Endodermal cell (in vitro differentiated cells): ENCODE data around the gene ARHGDIG. TPM values are rescaled to one million over a fixed set of nuclear protein-coding genes. Genes with fewer than 3 reads are reported as not detected.
"Not testable (repeated sequence)": the region's sequence is repeated elsewhere in the genome, so short reads cannot be mapped to it uniquely, and the experiment has no call there.

ENCODE experiments used
- DNase-seq: peaks from one replicate; pipeline ENCODE4 v3.0.0-alpha.2; 2017
- H3K27ac ChIP-seq: 2 replicates; pipeline ENCODE4 v1.5.1; 2013; ENCODE audit warnings: mild to moderate bottlenecking, low read depth, low read length, moderate library complexity
- H3K27me3 ChIP-seq: 2 replicates; pipeline ENCODE4 v1.6.1; 2013; ENCODE audit warnings: mild to moderate bottlenecking, low read length, moderate library complexity; ENCODE audit not compliant: insufficient read depth, control insufficient read depth, poor library complexity, severe bottlenecking
- H3K36me3 ChIP-seq: 2 replicates; pipeline ENCODE4 v1.7.0; 2013; ENCODE audit warnings: mild to moderate bottlenecking, low read length, moderate library complexity; ENCODE audit not compliant: control insufficient read depth, insufficient read depth
- H3K4me1 ChIP-seq: one replicate; pipeline ENCODE4 v1.7.0; 2013; ENCODE audit warnings: low read length; ENCODE audit not compliant: control insufficient read depth, insufficient read depth
- H3K4me3 ChIP-seq: 2 replicates; pipeline ENCODE4 v1.5.1; 2013; ENCODE audit warnings: mild to moderate bottlenecking, low read length, moderate library complexity
- H3K9ac ChIP-seq: 2 replicates; pipeline ENCODE4 v1.6.1; 2013; ENCODE audit warnings: mild to moderate bottlenecking, low read length, moderate library complexity; ENCODE audit not compliant: poor library complexity, severe bottlenecking; ENCODE audit errors: extremely low read depth
- H3K9me3 ChIP-seq: 2 replicates; pipeline ENCODE4 v1.6.1; 2013; ENCODE audit warnings: mild to moderate bottlenecking, low read length, moderate library complexity; ENCODE audit not compliant: control insufficient read depth
- H3K27ac Mint-ChIP-seq: 2 replicates; pipeline ENCODE4 v1.8.0; 2020; ENCODE audit warnings: mixed read lengths
- H3K27me3 Mint-ChIP-seq: 2 replicates; pipeline ENCODE4 v1.8.0; 2021; ENCODE audit warnings: mild to moderate bottlenecking, mixed read lengths; ENCODE audit not compliant: insufficient read depth
- H3K36me3 Mint-ChIP-seq: 2 replicates; pipeline ENCODE4 v1.8.0; 2020; ENCODE audit warnings: low read depth, mixed read lengths
- H3K4me1 Mint-ChIP-seq: 2 replicates; pipeline ENCODE4 v1.8.0; 2020; ENCODE audit warnings: mixed read lengths
- H3K4me3 Mint-ChIP-seq: 2 replicates; pipeline ENCODE4 v1.8.0; 2020; ENCODE audit warnings: mild to moderate bottlenecking, moderate library complexity, mixed read lengths
- H3K9me3 Mint-ChIP-seq: 2 replicates; pipeline ENCODE4 v1.8.0; 2020; ENCODE audit warnings: mild to moderate bottlenecking, mixed read lengths
- CTCF ChIP-seq: fragments of 200-600 bp; sonication (generic); conservative IDR thresholded peaks from 2 replicates; pipeline ENCODE4 v1.5.0; 2021; ENCODE audit warnings: antibody characterized with exemption, mild to moderate bottlenecking
- WGBS, 2 experiments: methylation state at CpG; one replicate each; pipeline versions ENCODE4 v1.1.5 to v1.1.7; 2013; ENCODE audit warnings: missing lambda C conversion rate in 2 of 2, mixed read lengths in 1 of 2; ENCODE audit not compliant: insufficient coverage in 1 of 2, insufficient read length in 1 of 2; 5-methylcytosine and 5-hydroxymethylcytosine counted together
- total RNA-seq, 2 donors: library from RNA; stranded (reverse); fragmentation: NEBNext Ultra II Directional in 1 of 2; extraction: Animal tissue kit (Norgen Biotek cat#: 25700) in 1 of 2; gene quantifications; 2 replicates in 1 of 2; 3 replicates in 1 of 2; pipeline ENCODE4 v1.2.1, GENCODE V29; 2021

Gene ARHGDIG
- total RNA-seq, 2 donors from 2014 or later: 6.8 to 19.2 TPM

GRCh38 chr16:254461-254860 is 25.9 kb upstream of the ARHGDIG start:
- H3K9ac ChIP-seq: no peak overlapping the region
- no peak overlapping the region for H3K4me3 ChIP-seq
- Mint-ChIP-seq H3K27ac (no peak overlapping the region), H3K9me3 (no peaks in the 10 kb centered on the region), H3K4me1 (peaks cover 10% of the 10 kb centered on the region), H3K4me3 (no peak overlapping the region), H3K36me3 (peaks cover 59% of the 10 kb centered on the region), H3K27me3 (no peaks in the 10 kb centered on the region)
- no peak for DNase-seq
- H3K36me3 ChIP-seq: peaks cover 34% of the 10 kb centered on the region
- no peaks in the 10 kb centered on the region for H3K9me3 ChIP-seq
- WGBS, 2 experiments: 93 to 95% methylated on average over 25 of the region's 25 CpGs
- H3K4me1 ChIP-seq: no peaks in the 10 kb centered on the region
- no peak for TF ChIP-seq CTCF
- H3K27ac ChIP-seq: no peak overlapping the region
- no peaks in the 10 kb centered on the region for H3K27me3 ChIP-seq

- Histone ChIP-seq H3K4me3 (no peak overlapping the region), H3K27ac (no peak overlapping the region), H3K9me3 (no peaks in the 10 kb centered on the region), H3K4me1 (no peaks in the 10 kb centered on the region), H3K9ac (no peak overlapping the region), H3K27me3 (no peaks in the 10 kb centered on the region), H3K36me3 (peaks cover 32% of the 10 kb centered on the region)
- no peak for TF ChIP-seq CTCF
- Mint-ChIP-seq H3K4me1 (peaks cover 9% of the 10 kb centered on the region), H3K27me3 (no peaks in the 10 kb centered on the region), H3K27ac (no peak overlapping the region), H3K4me3 (no peak overlapping the region), H3K36me3 (peaks cover 59% of the 10 kb centered on the region), H3K9me3 (no peaks in the 10 kb centered on the region)
- DNase-seq: no peak
- 90 to 97% methylated on average over 3 to 6 of the region's 6 CpGs for WGBS, 2 experiments
These were observed 25.2 kb upstream of the ARHGDIG start for GRCh38 chr16:255183-255582.

GRCh38 chr16:258091-258490 is 22.3 kb upstream of the ARHGDIG start:
- peaks cover 63% of the 10 kb centered on the region for H3K36me3 Mint-ChIP-seq
- not testable (repeated sequence) for H3K4me1 ChIP-seq, H3K27ac Mint-ChIP-seq, H3K27me3 Mint-ChIP-seq, DNase-seq, H3K4me3 ChIP-seq, H3K4me1 Mint-ChIP-seq, H3K27me3 ChIP-seq, H3K4me3 Mint-ChIP-seq, H3K9ac ChIP-seq, H3K9me3 Mint-ChIP-seq, H3K27ac ChIP-seq, H3K9me3 ChIP-seq
- peaks cover 17% of the 10 kb centered on the region for H3K36me3 ChIP-seq
- 95% methylated on average over 4 to 8 of the region's 13 CpGs for whole genome bisulfite sequencing, 2 experiments

GRCh38 chr16:259226-259625 is 21.2 kb upstream of the ARHGDIG start:
- 96% methylated on average over 6 to 10 of the region's 10 CpGs for WGBS, 2 experiments
- Histone ChIP-seq H3K27ac (no peak overlapping the region), H3K36me3 (peaks cover 10% of the 10 kb centered on the region), H3K9me3 (no peaks in the 10 kb centered on the region), H3K27me3 (no peaks in the 10 kb centered on the region), H3K4me1 (no peaks in the 10 kb centered on the region), H3K4me3 (no peak overlapping the region), H3K9ac (no peak overlapping the region)
- TF ChIP-seq CTCF: no peak
- no peak for DNase-seq
- Mint-ChIP-seq H3K4me1 (no peaks in the 10 kb centered on the region), H3K9me3 (no peaks in the 10 kb centered on the region), H3K36me3 (peaks cover 59% of the 10 kb centered on the region), H3K27me3 (no peaks in the 10 kb centered on the region), H3K4me3 (no peak overlapping the region), H3K27ac (no peak overlapping the region)
